KMS-11 (cell line): Measurements from ENCODE around the gene ZG16.
A peak's percentile ranks its signal among the peaks of the same experiment; 100 is the strongest.

Experiments used
- H2AFZ ChIP-seq: fragments of 200-600 bp; sonication (generic); 2 replicates; pipeline ENCODE4 v1.6.1; 2016; ENCODE audit warnings: antibody characterized with exemption, mixed run types, low read depth
- H3K27ac ChIP-seq: fragments of 200-600 bp; sonication (generic); 2 replicates; pipeline ENCODE4 v1.6.1; 2016; ENCODE audit warnings: mild to moderate bottlenecking, mixed run types
- H3K27me3 ChIP-seq: fragments of 200-600 bp; sonication (generic); 2 replicates; pipeline ENCODE4 v1.6.1; 2017; ENCODE audit warnings: mild to moderate bottlenecking, low read depth, mixed run types, moderate library complexity; ENCODE audit not compliant: insufficient read depth
- H3K36me3 ChIP-seq: fragments of 200-600 bp; sonication (generic); 2 replicates; pipeline ENCODE4 v1.6.1; 2017; ENCODE audit warnings: mild to moderate bottlenecking, mixed run types; ENCODE audit not compliant: insufficient read depth
- H3K4me1 ChIP-seq: fragments of 200-600 bp; sonication (generic); 2 replicates; pipeline ENCODE4 v1.6.1; 2016; ENCODE audit warnings: mild to moderate bottlenecking, low read depth, mixed run types; ENCODE audit not compliant: poor library complexity, severe bottlenecking
- H3K4me2 ChIP-seq: fragments of 200-600 bp; sonication (generic); 2 replicates; pipeline ENCODE4 v1.7.0; 2016; ENCODE audit warnings: mild to moderate bottlenecking, mixed run types
- H3K4me3 ChIP-seq: fragments of 200-600 bp; sonication (generic); IDR thresholded peaks from 2 replicates; pipeline ENCODE4 v1.6.1; 2017; ENCODE audit warnings: low read depth, low read length, mixed read lengths; ENCODE audit not compliant: insufficient read depth
- H3K79me2 ChIP-seq: fragments of 200-600 bp; sonication (generic); 2 replicates; pipeline ENCODE4 v1.6.1; 2016; ENCODE audit warnings: low read depth, mixed run types; ENCODE audit not compliant: insufficient read depth
- H3K9ac ChIP-seq: fragments of 200-600 bp; sonication (generic); 2 replicates; pipeline ENCODE4 v1.6.1; 2016; ENCODE audit warnings: mild to moderate bottlenecking, mixed run types
- H4K20me1 ChIP-seq: fragments of 200-600 bp; sonication (generic); 2 replicates; pipeline ENCODE4 v1.6.1; 2016; ENCODE audit warnings: mild to moderate bottlenecking, mixed run types; ENCODE audit not compliant: insufficient read depth
- TF ChIP-seq, protein P1 (sequence below): fragments of 200-600 bp; sonication (generic); conservative IDR thresholded peaks from 2 replicates; pipeline ENCODE4 v1.6.1; 2017; ENCODE audit warnings: low read depth, mild to moderate bottlenecking, antibody characterized with exemption, low read length, moderate library complexity, mixed read lengths

ZG16 gene

DNA sequence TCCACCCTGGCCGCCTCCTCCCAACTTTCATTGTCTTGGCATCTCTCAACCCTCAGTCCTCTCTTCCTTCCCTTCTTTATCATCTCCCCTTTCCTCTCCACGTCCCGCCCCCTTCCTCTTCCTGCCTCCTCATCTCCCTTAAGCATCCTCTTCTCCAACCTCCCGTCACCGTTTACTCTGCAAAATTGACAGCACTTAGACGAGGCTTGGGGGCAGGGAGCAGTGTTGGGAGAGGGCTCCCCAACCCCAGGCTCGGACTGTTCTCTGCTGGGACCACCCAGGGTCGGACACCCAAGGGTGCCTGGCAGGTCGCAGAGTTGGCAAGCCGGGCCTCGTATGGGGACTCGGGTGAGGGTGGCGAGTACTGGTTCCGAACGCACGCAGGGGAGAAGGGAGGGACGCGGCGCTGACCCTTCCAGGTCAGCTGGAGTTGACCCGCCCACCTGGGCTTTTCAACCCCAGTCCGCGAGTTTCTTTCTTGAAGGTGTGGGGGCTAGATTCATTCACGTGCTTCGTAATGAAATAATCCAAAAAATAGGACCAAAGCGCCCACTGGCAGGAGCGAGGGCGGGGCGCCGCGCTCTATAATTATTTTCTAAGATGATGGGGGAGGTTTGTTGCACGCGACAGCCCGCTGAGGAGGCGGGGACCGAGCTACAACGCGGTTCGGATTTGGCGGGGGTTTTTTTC, 37.1 kb downstream of the ZG16 start:
- Histone ChIP-seq H4K20me1 (no peaks in the 10 kb centered on the region), H3K4me1 (peaks cover 60% of the 10 kb centered on the region), H3K4me3 (no peak overlapping the region), H3K36me3 (no peaks in the 10 kb centered on the region), H3K9ac (peak overlapping the region; percentile 63; the same call in 1 of the 2 replicates), H3K27me3 (no peaks in the 10 kb centered on the region), H3K27ac (peak overlapping the region; percentile 58; the same call in 1 of the 2 replicates), H2AFZ (peak overlapping the region; percentile 62; the same call in 1 of the 2 replicates), H3K79me2 (peaks cover 27% of the 10 kb centered on the region), H3K4me2 (peak overlapping the region; percentile 77)
- TF ChIP-seq, protein P1, sequence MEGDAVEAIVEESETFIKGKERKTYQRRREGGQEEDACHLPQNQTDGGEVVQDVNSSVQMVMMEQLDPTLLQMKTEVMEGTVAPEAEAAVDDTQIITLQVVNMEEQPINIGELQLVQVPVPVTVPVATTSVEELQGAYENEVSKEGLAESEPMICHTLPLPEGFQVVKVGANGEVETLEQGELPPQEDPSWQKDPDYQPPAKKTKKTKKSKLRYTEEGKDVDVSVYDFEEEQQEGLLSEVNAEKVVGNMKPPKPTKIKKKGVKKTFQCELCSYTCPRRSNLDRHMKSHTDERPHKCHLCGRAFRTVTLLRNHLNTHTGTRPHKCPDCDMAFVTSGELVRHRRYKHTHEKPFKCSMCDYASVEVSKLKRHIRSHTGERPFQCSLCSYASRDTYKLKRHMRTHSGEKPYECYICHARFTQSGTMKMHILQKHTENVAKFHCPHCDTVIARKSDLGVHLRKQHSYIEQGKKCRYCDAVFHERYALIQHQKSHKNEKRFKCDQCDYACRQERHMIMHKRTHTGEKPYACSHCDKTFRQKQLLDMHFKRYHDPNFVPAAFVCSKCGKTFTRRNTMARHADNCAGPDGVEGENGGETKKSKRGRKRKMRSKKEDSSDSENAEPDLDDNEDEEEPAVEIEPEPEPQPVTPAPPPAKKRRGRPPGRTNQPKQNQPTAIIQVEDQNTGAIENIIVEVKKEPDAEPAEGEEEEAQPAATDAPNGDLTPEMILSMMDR, result no peak

DNA sequence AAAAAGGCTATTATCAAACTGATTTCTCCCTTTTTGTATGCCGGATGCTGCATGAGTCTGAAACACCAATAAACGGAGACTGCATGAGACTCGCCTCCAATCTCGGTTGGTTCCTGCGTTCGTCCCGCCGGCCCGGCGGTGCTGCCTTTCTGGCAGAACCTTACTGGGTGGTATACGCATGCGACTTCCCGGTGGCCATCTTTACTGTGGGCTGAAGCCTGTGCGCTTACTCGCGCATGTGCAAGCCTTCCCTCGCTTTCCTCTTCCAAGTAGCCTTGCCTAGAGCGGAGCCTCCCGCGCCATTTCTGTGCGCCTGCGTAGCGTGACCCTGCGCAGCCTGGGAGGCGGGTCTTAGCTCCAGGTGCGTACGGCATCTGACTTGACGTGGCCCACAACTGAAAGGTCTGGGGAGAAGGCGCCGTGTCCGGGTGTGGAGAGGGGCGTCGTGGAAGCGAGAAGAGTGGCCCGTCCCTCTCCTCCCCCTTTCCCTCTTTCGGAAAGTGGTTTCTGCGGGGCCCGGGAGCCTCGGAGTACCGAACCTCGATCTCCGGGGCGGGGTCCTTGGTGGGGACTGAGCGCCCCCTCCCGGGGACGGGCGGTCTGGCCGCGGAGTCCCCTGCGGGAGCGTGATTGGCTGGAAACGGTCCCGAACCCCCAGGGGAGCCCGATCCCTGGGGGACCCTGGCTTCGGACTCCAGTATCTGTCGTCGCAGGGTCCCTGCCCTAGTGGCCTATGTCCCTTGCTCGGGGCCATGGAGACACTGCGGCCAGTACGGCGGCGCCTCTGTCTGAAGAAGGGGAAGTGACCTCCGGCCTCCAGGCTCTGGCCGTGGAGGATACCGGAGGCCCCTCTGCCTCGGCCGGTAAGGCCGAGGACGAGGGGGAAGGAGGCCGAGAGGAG, 38.0 kb downstream of the ZG16 start, which contains the start of gene PAGR1:
Gene PAGR1 (plus strand): TSS at position 360 of the 901 bp plus-strand sequence. CDS start 374 bp downstream, at position 734.
- Histone ChIP-seq H2AFZ (peak within 1 kb of the TSS; percentile 62), H3K27me3 (no peaks in the 10 kb centered on the region), H3K36me3 (no peaks in the 10 kb centered on the region), H3K27ac (peak within 1 kb of the TSS; percentile 58), H4K20me1 (no peaks in the 10 kb centered on the region), H3K9ac (peak within 1 kb of the TSS; percentile 63), H3K4me2 (peak within 1 kb of the TSS; percentile 77), H3K79me2 (peaks cover 24% of the 10 kb centered on the region), H3K4me3 (peak within 1 kb of the TSS; percentile 17), H3K4me1 (peaks cover 59% of the 10 kb centered on the region)
- TF ChIP-seq, protein P1, result peak; percentile 79

DNA sequence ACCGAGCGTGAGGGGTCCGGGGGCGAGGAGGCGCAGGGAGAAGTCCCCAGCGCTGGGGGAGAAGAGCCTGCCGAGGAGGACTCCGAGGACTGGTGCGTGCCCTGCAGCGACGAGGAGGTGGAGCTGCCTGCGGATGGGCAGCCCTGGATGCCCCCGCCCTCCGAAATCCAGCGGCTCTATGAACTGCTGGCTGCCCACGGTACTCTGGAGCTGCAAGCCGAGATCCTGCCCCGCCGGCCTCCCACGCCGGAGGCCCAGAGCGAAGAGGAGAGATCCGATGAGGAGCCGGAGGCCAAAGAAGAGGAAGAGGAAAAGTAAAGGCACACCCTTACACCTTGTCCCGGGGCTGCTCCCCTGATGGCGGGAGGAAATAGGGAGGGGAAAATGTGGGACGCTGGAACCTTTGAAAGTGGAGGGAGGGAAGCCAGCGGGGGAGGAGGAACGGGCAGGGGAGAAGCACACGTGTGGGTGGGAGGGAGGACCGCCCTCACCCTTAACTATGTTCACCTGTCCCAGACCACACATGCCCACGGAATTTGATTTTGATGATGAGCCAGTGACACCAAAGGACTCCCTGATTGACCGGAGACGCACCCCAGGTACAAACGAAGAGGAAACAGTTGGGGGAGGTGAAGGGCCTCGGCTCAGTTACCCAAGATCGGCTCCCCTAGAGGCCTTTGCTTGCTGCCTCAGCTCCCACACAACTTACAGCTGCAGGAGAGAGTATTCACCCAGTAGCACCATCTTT, 38.8 kb downstream of the ZG16 start:
- peak overlapping the region; percentile 58 for H3K27ac ChIP-seq
- H3K27me3 ChIP-seq, result no peaks in the 10 kb centered on the region
- H3K4me1 ChIP-seq, result peaks cover 67% of the 10 kb centered on the region
- H3K4me3 ChIP-seq, result peak overlapping the region; percentile 17
- H3K4me2 ChIP-seq, result peak overlapping the region; percentile 77
- peak overlapping the region; percentile 62 for H2AFZ ChIP-seq
- H3K9ac ChIP-seq, result peak overlapping the region; percentile 63
- TF ChIP-seq, protein P1, result no peak
- peaks cover 24% of the 10 kb centered on the region for H3K79me2 ChIP-seq
- H3K36me3 ChIP-seq, result no peaks in the 10 kb centered on the region
- no peaks in the 10 kb centered on the region for H4K20me1 ChIP-seq

DNA sequence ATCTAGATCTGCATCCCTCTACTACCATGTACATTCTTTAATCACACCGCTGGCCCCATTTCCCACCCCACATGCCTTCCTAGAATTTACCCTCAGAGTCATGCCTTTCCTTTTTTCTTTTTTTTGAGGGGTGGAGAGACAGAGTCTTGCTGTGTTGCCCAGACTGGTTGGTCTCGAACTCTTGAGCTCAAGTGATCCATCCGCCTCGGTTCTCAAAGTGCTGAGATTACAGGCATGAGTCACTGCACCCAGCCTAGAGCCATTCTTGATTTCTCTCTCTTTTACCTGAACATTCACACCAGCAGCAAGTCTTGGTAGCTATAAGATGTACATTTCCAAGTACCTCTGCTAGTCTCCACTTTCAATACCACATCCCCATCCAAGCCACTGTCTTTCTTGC, 40.0 kb downstream of the ZG16 start:
- Histone ChIP-seq H2AFZ (no peak overlapping the region), H3K79me2 (peaks cover 27% of the 10 kb centered on the region), H3K9ac (no peak overlapping the region), H3K4me2 (peak overlapping the region; percentile 77), H3K4me3 (no peak overlapping the region), H3K4me1 (peaks cover 66% of the 10 kb centered on the region), H4K20me1 (no peaks in the 10 kb centered on the region), H3K36me3 (no peaks in the 10 kb centered on the region), H3K27ac (0 out of 2 replicates have a peak overlapping the region, but pooled peaks have one; percentile 5), H3K27me3 (no peaks in the 10 kb centered on the region)
- TF ChIP-seq, protein P1, result no peak
